ENCODE measurements around the gene PPM1D. TPM values are rescaled to one million over a fixed set of nuclear protein-coding genes. Genes with fewer than 3 reads are reported as not detected.
"Not testable (repeated sequence)": the region's sequence is repeated elsewhere in the genome, so short reads cannot be mapped to it uniquely, and the experiment has no call there.

PPM1D gene
- total RNA-seq, 1 donor from 2014 or later, result 22.3 TPM

DNA sequence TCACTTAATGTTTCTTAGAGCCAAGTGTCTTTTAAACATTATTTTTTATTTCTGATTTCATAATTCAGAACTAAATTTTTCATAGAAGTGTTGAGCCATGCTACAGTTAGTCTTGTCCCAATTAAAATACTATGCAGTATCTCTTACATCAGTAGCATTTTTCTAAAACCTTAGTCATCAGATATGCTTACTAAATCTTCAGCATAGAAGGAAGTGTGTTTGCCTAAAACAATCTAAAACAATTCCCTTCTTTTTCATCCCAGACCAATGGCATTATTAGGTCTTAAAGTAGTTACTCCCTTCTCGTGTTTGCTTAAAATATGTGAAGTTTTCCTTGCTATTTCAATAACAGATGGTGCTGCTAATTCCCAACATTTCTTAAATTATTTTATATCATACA, 64.0 kb downstream of the PPM1D start:
- DNase-seq (no peak), ATAC-seq (no peak)
- Histone ChIP-seq H3K27ac (no peak overlapping the region), H3K4me1 (no peaks in the 10 kb centered on the region), H3K9me3 (no peaks in the 10 kb centered on the region), H3K4me3 (no peak overlapping the region), H3K36me3 (peaks cover 58% of the 10 kb centered on the region), H3K27me3 (no peaks in the 10 kb centered on the region)
- TF ChIP-seq, protein P1, sequence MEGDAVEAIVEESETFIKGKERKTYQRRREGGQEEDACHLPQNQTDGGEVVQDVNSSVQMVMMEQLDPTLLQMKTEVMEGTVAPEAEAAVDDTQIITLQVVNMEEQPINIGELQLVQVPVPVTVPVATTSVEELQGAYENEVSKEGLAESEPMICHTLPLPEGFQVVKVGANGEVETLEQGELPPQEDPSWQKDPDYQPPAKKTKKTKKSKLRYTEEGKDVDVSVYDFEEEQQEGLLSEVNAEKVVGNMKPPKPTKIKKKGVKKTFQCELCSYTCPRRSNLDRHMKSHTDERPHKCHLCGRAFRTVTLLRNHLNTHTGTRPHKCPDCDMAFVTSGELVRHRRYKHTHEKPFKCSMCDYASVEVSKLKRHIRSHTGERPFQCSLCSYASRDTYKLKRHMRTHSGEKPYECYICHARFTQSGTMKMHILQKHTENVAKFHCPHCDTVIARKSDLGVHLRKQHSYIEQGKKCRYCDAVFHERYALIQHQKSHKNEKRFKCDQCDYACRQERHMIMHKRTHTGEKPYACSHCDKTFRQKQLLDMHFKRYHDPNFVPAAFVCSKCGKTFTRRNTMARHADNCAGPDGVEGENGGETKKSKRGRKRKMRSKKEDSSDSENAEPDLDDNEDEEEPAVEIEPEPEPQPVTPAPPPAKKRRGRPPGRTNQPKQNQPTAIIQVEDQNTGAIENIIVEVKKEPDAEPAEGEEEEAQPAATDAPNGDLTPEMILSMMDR (IDR thresholded peaks at IDR 0.05), result no peak
- intact Hi-C loops (cut with DNase I), result no loop called here

GRCh38 chr17:60665602-60666001, 65.6 kb downstream of the PPM1D start:
- ATAC-seq (no peak), DNase-seq (no peak)
- H3K27ac ChIP-seq, result no peak overlapping the region
- H3K27me3 ChIP-seq, result no peaks in the 10 kb centered on the region
- peaks cover 50% of the 10 kb centered on the region for H3K36me3 ChIP-seq
- no peak overlapping the region for H3K4me3 ChIP-seq
- intact Hi-C loops (cut with DNase I), result no loop called here
- no peaks in the 10 kb centered on the region for H3K4me1 ChIP-seq
- no peaks in the 10 kb centered on the region for H3K9me3 ChIP-seq
- TF ChIP-seq, protein P1 (IDR thresholded peaks at IDR 0.05), result no peak

GRCh38 chr17:60668741-60669140, 68.7 kb downstream of the PPM1D start:
- H3K4me1 ChIP-seq; H3K4me3 ChIP-seq; H3K27ac ChIP-seq; H3K27me3 ChIP-seq; intact Hi-C loops (cut with DNase I); H3K9me3 ChIP-seq; ATAC-seq; DNase-seq: not testable (repeated sequence)
- peaks cover 35% of the 10 kb centered on the region for H3K36me3 ChIP-seq

DNA sequence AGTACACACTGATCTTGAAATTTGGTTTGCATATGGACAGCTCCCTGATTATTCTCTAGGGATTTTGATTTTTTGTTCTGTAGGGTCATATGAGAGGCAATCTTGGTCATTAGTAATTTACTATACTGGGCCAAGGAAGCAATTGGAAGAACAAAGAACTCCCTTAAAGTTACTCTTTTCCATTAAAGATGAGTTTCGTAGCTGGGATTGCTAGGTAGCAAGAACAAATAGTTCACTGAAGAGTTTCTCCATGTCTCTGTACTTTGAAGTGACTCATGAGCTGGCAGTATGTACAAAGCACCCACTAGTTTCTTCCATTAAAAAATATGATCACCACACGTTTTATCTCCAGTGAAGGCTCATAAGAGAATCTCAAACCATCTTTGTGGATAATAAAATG, 71.5 kb downstream of the PPM1D start:
- Histone ChIP-seq H3K27me3 (no peaks in the 10 kb centered on the region), H3K36me3 (peaks cover 8% of the 10 kb centered on the region), H3K4me1 (peaks cover under 1% of the 10 kb centered on the region), H3K4me3 (no peak overlapping the region), H3K9me3 (no peaks in the 10 kb centered on the region), H3K27ac (no peak overlapping the region)
- ATAC-seq (no peak), DNase-seq (no peak)
- TF ChIP-seq, protein P1 (IDR thresholded peaks at IDR 0.05), result no peak
- intact Hi-C loops (cut with DNase I), result no loop called here

GRCh38 chr17:60674637-60675036, 74.6 kb downstream of the PPM1D start:
- intact Hi-C loops (cut with DNase I); H3K27ac ChIP-seq; H3K4me3 ChIP-seq; H3K9me3 ChIP-seq; DNase-seq; H3K27me3 ChIP-seq; H3K4me1 ChIP-seq; ATAC-seq; H3K36me3 ChIP-seq: not testable (repeated sequence)

DNA sequence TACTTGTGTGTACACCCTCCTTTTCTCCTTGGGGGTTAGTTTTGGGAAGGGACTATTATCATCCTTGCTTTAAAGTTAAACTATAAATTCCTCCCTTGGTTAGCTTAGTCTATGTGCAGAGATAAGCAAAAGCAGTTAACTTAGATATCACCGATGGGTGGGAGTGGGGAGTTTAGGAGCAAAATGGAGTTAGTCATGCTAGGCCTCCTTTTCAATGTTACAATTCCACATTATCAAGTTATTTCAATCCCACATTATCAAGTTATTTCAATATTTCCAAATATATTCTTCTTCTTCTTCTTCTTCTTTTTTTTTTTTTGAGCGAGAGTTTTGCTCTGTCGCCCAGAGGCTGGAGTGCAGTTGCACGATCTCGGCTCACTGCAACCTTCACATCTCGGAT, 76.0 kb downstream of the PPM1D start:
- ATAC-seq (no peak), DNase-seq (no peak)
- H3K4me1 ChIP-seq, result peaks cover 4% of the 10 kb centered on the region
- no peak overlapping the region for H3K27ac ChIP-seq
- H3K27me3 ChIP-seq, result no peaks in the 10 kb centered on the region
- TF ChIP-seq, protein P1 (IDR thresholded peaks at IDR 0.05), result no peak
- intact Hi-C loops (cut with DNase I), result no loop called here
- H3K9me3 ChIP-seq, result no peaks in the 10 kb centered on the region
- no peak overlapping the region for H3K4me3 ChIP-seq
- no peaks in the 10 kb centered on the region for H3K36me3 ChIP-seq

- Histone ChIP-seq H3K27me3 (no peaks in the 10 kb centered on the region), H3K36me3 (no peaks in the 10 kb centered on the region), H3K27ac (peak overlapping the region; percentile 75), H3K4me3 (peak overlapping the region; percentile 82), H3K4me1 (peaks cover 4% of the 10 kb centered on the region), H3K9me3 (no peaks in the 10 kb centered on the region)
- DNase-seq (no peak), ATAC-seq (no peak)
- intact Hi-C loops (cut with DNase I), result no loop called here
- TF ChIP-seq, protein P1 (IDR thresholded peaks at IDR 0.05), result no peak
Measured at GRCh38 chr17:60676758-60677307, 76.8 kb downstream of the PPM1D start.

Data from upper lobe of right lung (tissue), 1 donor.